Kidney (tissue), 14 donors: ENCODE data around the gene PTPRC. TPM values are rescaled to one million over a fixed set of nuclear protein-coding genes. Genes with fewer than 3 reads are reported as not detected.
A peak's percentile ranks its signal among the peaks of the same experiment; 100 is the strongest.

ENCODE experiments used
- DNase-seq, 5 donors: peaks; one replicate each; pipeline ENCODE4 v3.0.0-alpha.2; 2013 to 2020
- FAIRE-seq: peaks from 2 replicates; lab custom pipeline; 2012; peaks lifted over from hg19 to GRCh38; lab: Jason Lieb, UNC
- H3K27ac ChIP-seq, 2 donors: one replicate each; pipeline ENCODE4 v1.7.0; 2013; ENCODE audit warnings: low read depth in 2 of 2, low read length in 2 of 2, inconsistent platforms in 1 of 2
- H3K27me3 ChIP-seq: one replicate; pipeline ENCODE4 v1.7.1; 2013; ENCODE audit warnings: low read length, inconsistent platforms; ENCODE audit not compliant: control insufficient read depth, insufficient read depth
- H3K36me3 ChIP-seq, 3 donors: one replicate each; pipeline versions ENCODE4 v1.7.0 to v1.7.1; 2013; ENCODE audit warnings: low read length in 3 of 3, control low read depth in 1 of 3, inconsistent platforms in 1 of 3; ENCODE audit not compliant: insufficient read depth in 3 of 3, control insufficient read depth in 2 of 3
- H3K4me1 ChIP-seq, 3 donors: one replicate each; pipeline versions ENCODE4 v1.7.0 to v1.7.1; 2013; ENCODE audit warnings: low read length in 3 of 3, inconsistent platforms in 1 of 3, low read depth in 1 of 3; ENCODE audit not compliant: control insufficient read depth in 2 of 3, insufficient read depth in 2 of 3
- H3K4me3 ChIP-seq, 3 donors: one replicate each; pipeline versions ENCODE4 v1.7.0 to v1.8.1; 2013; ENCODE audit warnings: low read length in 3 of 3, control low read depth in 1 of 3, inconsistent platforms in 1 of 3
- H3K9ac ChIP-seq, 3 donors: one replicate each; pipeline versions ENCODE4 v1.7.0 to v1.7.1; 2013; ENCODE audit warnings: low read length in 3 of 3, control low read depth in 1 of 3, inconsistent platforms in 1 of 3
- H3K9me3 ChIP-seq, 3 donors: one replicate each; pipeline versions ENCODE4 v1.7.0 to v1.7.1; 2013; ENCODE audit warnings: low read length in 3 of 3, control low read depth in 1 of 3, inconsistent platforms in 1 of 3; ENCODE audit not compliant: control insufficient read depth in 2 of 3, insufficient read depth in 1 of 3
- CTCF ChIP-seq: IDR thresholded peaks from 3 replicates; pipeline ENCODE4 v1.5.1; 2012; ENCODE audit warnings: mild to moderate bottlenecking, moderate library complexity, borderline replicate concordance; ENCODE audit not compliant: insufficient read depth; ENCODE audit errors: extremely low read depth
- intact Hi-C: fragments of 100-400 bp; cut with DNase I; formaldehyde crosslinking; loops from one replicate; pipeline ENCODE4 v1.11.1; 2022
- polyA plus RNA-seq: library from polyadenylated mRNA; stranded (reverse); fragments of 350-450 nt; fragmentation: Illumina TruSeq; extraction: RNeasy Lipid Tissue Mini Kit (QIAGEN cat#74804); gene quantifications from one replicate; pipeline ENCODE4 v1.2.3, GENCODE V29; 2014; ENCODE audit warnings: low read depth, low replicate concordance; ENCODE audit not compliant: insufficient read depth
- total RNA-seq: library from RNA; stranded (reverse); fragmentation: NEBNext Ultra II Directional; extraction: Animal tissue kit (Norgen Biotek cat#: 25700); gene quantifications from one replicate; pipeline ENCODE4 v1.2.1, GENCODE V29; 2021
- donor health status: control.
- donor health status: control.
- donor health status: control.
- donor health status: control.
- donor health status: control.
- donor health status: DM: yes; HTN: yes; CAD: no.
- donor health status: Normal renal cell carcinoma (clear cell type).

The PTPRC gene
- total and polyA plus RNA-seq, 2 donors from 2014 or later, result 1.4 to 60.2 TPM

DNA sequence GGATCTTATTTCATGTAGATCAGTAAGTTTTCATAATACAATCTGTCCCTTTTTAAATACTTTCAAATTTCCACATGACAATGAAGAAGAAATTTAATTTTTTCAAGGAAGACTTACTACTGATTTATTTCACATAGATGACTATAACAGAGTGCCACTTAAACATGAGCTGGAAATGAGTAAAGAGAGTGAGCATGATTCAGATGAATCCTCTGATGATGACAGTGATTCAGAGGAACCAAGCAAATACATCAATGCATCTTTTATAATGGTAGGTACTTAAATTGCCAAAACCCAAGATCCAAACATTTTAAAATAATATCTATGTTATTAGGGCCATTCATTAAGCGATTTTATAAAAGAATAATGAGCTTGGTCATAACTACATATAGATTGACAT, 110.4 kb downstream of the PTPRC start:
- H3K4me3 ChIP-seq, result no peak overlapping the region
- no peak for TF ChIP-seq CTCF
- no peaks in the 10 kb centered on the region for H3K4me1 ChIP-seq
- intact Hi-C loops, result no loop called here
- no peak overlapping the region for H3K9ac ChIP-seq
- no peaks in the 10 kb centered on the region for H3K27me3 ChIP-seq
- no peaks in the 10 kb centered on the region for H3K9me3 ChIP-seq
- no peak overlapping the region for H3K27ac ChIP-seq
- DNase-seq, result no peak
- peak; percentile 62 for FAIRE-seq
- H3K36me3 ChIP-seq, result no peaks in the 10 kb centered on the region

- no peak for DNase-seq
- H3K27me3 ChIP-seq, result no peaks in the 10 kb centered on the region
- H3K36me3 ChIP-seq, result no peaks in the 10 kb centered on the region
- intact Hi-C loops, result no loop called here
- no peak overlapping the region for H3K4me3 ChIP-seq
- H3K27ac ChIP-seq, result no peak overlapping the region
- no peak for TF ChIP-seq CTCF
- H3K9me3 ChIP-seq, result no peaks in the 10 kb centered on the region
- no peak for FAIRE-seq
- no peak overlapping the region for H3K9ac ChIP-seq
- H3K4me1 ChIP-seq, result no peaks in the 10 kb centered on the region
Measured at GRCh38 chr1:198750081-198750480, 111.2 kb downstream of the PTPRC start.

DNA sequence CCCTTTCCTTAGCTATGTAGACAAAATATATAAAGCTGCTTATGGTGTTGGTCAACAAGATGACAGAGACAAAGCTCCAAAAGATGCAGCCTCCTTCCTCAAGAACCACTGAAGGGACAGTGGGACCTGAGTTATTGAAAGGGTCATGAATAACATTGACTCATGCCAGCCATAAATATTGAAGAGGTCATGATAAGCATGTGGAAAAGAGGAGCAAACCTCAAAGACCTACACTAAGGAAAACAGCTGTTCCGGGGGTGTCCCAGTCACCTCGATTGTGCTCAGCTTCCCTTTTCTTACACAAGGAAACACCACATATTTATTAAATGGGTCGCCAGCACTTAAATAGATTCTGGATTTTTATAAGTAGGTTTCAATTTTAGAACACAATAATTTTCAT, 112.9 kb downstream of the PTPRC start:
- FAIRE-seq (no peak), DNase-seq (no peak)
- Histone ChIP-seq H3K27ac (no peak overlapping the region), H3K9me3 (no peaks in the 10 kb centered on the region), H3K36me3 (no peaks in the 10 kb centered on the region), H3K9ac (no peak overlapping the region), H3K4me3 (no peak overlapping the region), H3K27me3 (no peaks in the 10 kb centered on the region), H3K4me1 (no peaks in the 10 kb centered on the region)
- intact Hi-C loops, result no loop called here
- TF ChIP-seq CTCF, result no peak

DNA sequence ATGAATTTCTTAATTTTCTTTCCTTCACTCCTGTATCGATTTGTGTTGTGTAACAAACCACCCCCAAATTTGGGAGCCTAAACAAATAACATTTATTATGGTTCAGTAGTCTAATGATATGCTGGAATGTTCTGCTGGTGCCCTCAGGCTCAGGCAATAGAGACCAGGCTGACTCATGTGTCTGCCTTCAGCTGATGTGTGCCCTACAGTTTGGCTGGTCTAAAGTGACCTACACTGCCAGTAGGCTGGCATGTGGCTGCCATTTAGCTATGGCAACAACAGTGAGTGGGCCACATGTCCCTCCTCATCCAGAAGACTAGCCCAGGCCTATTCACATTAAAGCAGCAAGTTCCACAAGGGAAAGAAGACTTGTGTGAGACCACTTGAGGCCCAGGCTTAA, 115.8 kb downstream of the PTPRC start:
- TF ChIP-seq CTCF, result no peak
- intact Hi-C loops, result no loop called here
- FAIRE-seq, result no peak

More for the DNA sequence above, 115.8 kb downstream of the PTPRC start:
- no peaks in the 10 kb centered on the region for H3K4me1 ChIP-seq
- H3K27me3 ChIP-seq, result no peaks in the 10 kb centered on the region
- no peaks in the 10 kb centered on the region for H3K9me3 ChIP-seq
- no peak for DNase-seq
- no peak overlapping the region for H3K9ac ChIP-seq
- H3K4me3 ChIP-seq, result no peak overlapping the region
- H3K27ac ChIP-seq, result no peak overlapping the region
- no peaks in the 10 kb centered on the region for H3K36me3 ChIP-seq
